Inferior parietal cortex (tissue), 1 donor: ENCODE results near the gene USP4.

Source experiments
- DNase-seq: peaks from one replicate; pipeline ENCODE4 v3.0.0-alpha.2; 2016; ENCODE audit errors: extremely low spot score

The USP4 gene

GRCh38 chr3:49296781-49297411, 43.0 kb downstream of the USP4 start:
- no peak for DNase-seq

GRCh38 chr3:49295489-49296058, 44.3 kb downstream of the USP4 start:
- DNase-seq, result peak; percentile 57

GRCh38 chr3:49294343-49294742, 45.5 kb downstream of the USP4 start:
- no peak for DNase-seq

GRCh38 chr3:49283997-49284396, 55.9 kb downstream of the USP4 start:
- DNase-seq, result no peak

GRCh38 chr3:49279376-49279775, 60.5 kb downstream of the USP4 start:
- DNase-seq, result no peak

GRCh38 chr3:49278548-49278947, 61.3 kb downstream of the USP4 start:
- no peak for DNase-seq

GRCh38 chr3:49277383-49277775, 62.5 kb downstream of the USP4 start:
- DNase-seq, result peak; percentile 15

- DNase-seq, result peak; percentile 52
These were observed 63.1 kb downstream of the USP4 start, which contains the start of gene C3orf62 for GRCh38 chr3:49276475-49277382. TSS of gene C3orf62 (minus strand) at chr3:49277232. CDS start at chr3:49276872, 360 bp downstream.

GRCh38 chr3:49273825-49274532, 65.9 kb downstream of the USP4 start:
- no peak for DNase-seq

- no peak for DNase-seq
These were observed 68.8 kb downstream of the USP4 start for GRCh38 chr3:49271047-49271446.

GRCh38 chr3:49270156-49270500, 69.7 kb downstream of the USP4 start:
- DNase-seq, result no peak

GRCh38 chr3:49269443-49270155, 70.3 kb downstream of the USP4 start:
- DNase-seq, result no peak

- DNase-seq, result peak; percentile 34
These were observed 73.3 kb downstream of the USP4 start for GRCh38 chr3:49266410-49267095.

GRCh38 chr3:49265661-49266386, 74.0 kb downstream of the USP4 start:
- no peak for DNase-seq

GRCh38 chr3:49263159-49263889, 76.5 kb downstream of the USP4 start:
- no peak for DNase-seq

- no peak for DNase-seq
These were observed 79.0 kb downstream of the USP4 start for GRCh38 chr3:49260806-49261324.

- no peak for DNase-seq
These were observed 82.7 kb downstream of the USP4 start for GRCh38 chr3:49257187-49257586.

GRCh38 chr3:49255718-49256511, 83.9 kb downstream of the USP4 start:
- DNase-seq, result no peak
